Activated T-helper 1 cell treated with Interleukin-2 at 50 U/mL for 16 hours (primary cell): ENCODE data around the gene KATNBL1.

Experiments used
- DNase-seq: peaks from one replicate; pipeline ENCODE4 v3.0.0-alpha.2; 2020; ENCODE audit warnings: low read depth

Gene KATNBL1, protein sequence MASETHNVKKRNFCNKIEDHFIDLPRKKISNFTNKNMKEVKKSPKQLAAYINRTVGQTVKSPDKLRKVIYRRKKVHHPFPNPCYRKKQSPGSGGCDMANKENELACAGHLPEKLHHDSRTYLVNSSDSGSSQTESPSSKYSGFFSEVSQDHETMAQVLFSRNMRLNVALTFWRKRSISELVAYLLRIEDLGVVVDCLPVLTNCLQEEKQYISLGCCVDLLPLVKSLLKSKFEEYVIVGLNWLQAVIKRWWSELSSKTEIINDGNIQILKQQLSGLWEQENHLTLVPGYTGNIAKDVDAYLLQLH

DNA sequence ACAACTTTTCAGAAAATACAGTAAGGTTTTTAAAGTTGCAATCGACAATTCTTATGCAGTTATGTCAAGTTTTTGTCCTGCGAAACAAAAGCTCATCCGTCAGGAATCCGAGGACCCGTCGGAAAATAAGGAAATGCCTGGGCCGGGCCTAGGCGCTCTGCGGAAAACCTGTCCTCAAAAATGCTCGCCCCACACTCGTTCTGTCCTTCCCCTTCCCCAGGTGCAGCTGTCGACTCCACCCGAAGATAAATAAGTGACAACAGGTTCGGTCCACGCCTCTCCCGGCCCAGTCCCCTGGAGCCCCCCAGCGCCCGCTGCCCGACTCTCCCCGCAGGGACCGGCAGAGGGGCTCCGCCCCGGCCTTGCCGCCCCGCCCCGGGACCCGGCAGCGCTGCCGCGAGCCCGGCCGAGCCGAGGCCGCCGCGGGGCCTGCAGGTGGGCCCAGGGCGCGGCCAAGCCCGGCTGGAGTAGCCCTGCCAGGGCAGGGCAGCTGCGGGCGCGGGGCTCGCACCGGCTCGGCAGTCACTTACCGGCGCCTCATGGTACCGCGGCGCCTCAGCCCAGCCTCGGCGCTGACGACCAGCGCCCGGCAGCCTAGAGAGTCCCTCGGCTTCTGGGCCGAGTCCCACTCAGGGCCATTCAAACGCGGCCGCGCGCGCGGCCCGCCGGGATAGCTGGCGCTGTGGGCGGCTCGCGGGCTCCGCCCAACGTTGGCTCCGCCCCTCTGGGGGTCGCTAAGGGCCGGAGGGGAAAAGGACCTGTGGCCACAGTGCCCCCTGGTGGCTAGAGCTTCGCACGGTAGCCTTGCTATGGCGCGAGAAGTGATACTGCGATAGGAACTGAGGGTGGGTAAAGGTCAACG is at the start of gene KATNBL1:
KATNBL1 (minus strand) TSS at position 676 of the 862 bp plus-strand sequence. CDS start 46,420 bp downstream, outside the sequence.
- DNase-seq, result peak; percentile 89

DNA sequence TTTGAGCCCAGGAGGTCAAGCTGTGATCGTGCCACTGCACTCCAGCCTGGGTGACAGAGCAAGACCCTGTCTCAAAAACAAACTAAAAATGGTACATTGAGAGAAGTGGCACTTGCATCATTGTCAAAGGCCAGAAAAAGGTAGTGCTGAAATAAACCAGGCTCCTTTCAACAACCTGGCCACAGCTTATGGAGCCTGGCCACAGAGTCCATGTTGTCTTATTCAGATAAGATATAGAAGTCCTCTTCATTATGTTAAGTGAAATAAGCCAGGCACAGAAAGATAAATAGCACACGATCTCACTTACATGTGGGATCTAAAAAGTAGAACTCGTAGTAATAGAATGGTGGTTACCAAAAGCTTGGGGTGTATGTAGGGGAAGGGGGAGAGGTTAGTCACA is 49.7 kb upstream of the KATNBL1 start:
- no peak for DNase-seq

DNA sequence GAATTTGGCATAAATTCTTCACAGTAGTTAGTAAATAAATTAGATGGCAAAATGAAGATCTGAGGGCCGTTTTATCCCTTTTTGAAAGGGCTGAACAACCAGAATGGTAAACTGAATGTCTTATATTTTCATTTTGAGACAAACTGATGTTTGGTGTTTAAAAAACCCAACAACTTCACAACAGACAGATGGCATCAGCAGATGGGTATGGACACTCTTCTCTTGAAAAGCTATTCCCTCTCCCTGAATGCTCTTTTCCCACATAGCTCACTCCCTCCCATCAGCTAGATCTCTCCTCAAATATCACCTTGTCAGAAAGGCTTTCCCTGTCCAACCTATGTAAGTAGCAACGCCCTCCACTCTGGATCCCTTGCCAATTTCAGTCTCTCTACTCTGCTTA is 48.3 kb upstream of the KATNBL1 start:
- no peak for DNase-seq

DNA sequence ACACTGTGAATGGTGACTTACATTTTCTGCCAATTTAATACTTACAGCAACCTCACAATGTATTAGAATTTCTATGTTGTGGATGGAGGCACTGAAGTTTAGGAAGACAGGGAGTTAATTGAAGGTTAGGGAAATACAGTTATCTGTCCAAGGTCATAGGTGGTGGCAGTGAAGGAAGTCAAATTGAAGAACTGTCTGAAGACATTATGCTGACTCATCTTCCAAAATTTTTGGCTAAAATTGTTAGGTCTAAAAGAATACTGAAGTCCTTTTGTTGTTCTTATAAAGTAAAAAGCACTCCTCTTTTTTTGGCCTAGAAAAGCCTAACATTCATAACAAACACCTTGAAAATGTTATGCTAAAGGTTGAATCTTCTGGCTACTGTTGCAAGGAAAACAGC is 42.6 kb upstream of the KATNBL1 start:
- DNase-seq, result no peak

DNA sequence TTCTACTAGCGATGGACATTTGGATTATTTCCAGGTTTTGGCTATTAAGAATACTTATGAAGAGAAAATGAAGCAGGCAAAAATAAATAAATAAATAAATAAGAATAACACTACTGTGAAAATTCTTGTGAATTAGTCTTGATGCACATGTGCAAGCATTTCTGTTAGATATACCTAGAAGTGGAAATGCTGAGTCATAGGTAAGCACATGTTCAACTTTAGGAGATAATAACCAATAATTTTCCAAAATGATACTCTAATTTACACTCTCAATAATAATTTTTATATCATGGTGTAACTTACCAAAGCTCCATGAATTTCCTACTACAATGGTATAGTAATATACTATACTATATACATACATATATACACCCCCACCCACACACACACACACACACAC is 38.3 kb upstream of the KATNBL1 start:
- DNase-seq, result no peak

DNA sequence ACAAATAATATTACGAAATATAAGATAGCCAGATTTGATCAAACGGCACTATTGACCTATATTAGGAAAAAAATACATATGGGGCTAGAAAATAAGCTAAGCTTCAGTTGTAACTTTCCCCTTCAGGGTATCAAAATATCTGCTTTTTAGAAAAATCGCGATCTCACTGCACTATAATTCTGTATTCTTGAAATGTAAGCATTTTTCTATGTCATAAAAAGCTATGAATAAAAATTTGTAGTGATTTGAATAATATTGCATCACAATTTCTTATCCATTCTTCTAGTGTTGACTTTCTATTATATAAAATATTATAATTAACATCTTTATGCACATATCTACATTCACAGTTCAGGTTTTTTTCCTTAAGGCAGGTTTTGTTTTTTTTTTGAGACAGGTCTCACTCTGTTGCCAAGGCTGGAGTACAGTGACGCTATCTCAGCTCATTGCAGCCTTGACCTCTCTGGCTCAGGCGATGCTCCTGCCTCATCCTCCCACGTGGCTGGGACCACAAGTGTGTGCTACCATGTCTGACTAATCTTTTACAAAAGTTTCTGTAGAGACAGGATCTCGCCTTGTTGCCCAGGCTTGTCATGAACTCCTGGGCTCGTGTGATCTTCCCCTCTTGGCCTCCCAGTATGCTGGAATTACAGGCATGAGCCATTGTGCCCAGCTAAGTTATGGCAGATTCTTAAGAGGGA is 36.5 kb upstream of the KATNBL1 start:
- no peak for DNase-seq

DNA sequence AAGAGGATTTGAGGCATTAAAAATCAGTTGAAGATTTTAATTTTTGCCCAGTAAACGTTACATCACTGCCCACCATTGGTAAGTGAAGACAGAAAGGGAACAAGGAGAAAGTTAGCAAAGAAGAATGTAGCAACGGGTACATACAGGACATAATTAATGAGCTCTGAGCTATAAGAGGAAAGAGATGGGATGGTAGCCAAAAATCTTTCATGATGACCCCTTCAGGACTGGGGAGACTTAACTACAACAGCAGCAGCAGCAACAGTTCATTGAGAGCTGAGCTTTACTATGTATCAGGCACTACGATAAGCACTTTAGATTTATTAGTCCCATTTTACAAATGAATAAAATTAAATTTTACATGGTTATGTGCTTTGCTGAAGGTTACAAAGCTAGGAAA is 33.3 kb upstream of the KATNBL1 start:
- DNase-seq, result no peak

DNA sequence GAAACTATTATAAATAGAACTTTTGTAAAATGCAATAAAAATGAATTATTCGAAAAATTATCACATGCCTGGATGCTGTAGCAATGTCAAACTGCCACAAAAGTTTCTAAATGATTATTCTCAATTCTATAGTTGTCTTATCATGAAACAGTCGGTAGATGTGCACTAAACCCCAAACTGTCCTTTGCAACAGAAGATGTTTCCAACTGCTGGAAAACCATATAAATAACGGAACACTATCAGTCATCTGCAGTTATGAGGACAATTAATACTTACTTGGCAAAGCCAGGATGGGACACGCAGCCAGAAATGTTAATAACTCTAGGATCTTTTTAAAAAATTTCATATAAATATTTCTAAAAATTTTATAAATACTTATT is 32.4 kb upstream of the KATNBL1 start:
- DNase-seq, result no peak

DNA sequence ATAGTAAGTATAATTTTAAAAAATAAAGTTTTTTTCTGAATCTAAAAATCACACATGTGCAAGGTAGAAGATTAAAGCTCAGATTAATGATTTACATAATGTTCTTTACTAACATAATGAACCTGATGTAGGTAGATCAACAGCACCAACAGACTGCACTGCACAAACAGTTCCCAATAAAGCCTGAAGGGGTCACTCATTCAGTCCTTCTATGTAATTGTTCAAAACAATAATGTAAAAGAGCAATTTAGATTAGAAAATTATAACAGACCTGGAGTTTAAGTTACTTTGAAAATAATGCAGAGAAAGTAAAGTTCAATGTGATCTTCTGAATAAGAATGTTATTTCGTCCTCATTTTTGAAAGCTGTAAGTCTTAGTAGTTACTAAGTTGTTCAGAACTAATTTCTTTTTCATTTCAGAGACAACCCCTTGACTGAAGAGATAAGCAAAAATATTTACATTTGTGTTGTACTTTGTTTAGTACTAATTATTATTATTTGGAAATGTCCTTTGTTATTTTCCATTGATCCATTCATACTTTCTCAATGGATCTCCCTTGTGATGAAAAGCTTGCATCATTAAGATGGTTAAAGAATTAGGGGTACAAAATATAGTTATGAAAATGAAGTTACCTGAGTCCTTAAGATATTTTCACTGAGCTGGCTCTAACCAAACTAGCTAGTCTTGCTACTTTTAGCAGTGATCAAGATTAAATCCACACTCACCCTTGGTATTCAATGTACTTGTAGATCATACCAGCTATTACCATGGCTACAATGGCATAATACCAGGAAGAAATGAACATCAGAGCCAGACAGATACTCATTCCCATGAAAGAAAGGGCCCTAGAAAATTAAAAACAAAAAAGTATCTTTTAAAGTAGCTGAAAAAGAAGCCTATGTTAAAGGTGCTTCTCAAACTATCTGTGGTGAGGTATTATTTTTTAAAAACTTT is 31.8 kb upstream of the KATNBL1 start:
- no peak for DNase-seq

DNA sequence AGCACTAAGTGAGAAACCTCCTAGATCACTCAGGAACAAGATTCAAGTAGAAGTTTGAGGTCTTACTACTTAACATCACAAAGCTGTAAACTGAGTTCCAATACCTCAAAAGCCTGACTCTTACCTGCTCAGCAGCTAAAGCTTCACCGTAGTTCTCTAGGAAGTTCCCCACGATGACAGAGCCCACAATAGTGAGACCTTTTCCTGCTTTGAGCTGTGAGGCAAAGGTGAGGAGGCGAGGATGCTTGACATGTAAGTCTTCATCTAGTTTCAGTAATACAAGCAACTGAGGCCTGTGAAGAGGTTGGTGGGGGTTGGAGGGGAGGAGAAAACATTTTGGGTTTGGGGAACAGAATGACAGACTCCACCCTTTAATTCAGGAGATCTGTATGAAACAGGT is 30.6 kb upstream of the KATNBL1 start:
- DNase-seq, result no peak

DNA sequence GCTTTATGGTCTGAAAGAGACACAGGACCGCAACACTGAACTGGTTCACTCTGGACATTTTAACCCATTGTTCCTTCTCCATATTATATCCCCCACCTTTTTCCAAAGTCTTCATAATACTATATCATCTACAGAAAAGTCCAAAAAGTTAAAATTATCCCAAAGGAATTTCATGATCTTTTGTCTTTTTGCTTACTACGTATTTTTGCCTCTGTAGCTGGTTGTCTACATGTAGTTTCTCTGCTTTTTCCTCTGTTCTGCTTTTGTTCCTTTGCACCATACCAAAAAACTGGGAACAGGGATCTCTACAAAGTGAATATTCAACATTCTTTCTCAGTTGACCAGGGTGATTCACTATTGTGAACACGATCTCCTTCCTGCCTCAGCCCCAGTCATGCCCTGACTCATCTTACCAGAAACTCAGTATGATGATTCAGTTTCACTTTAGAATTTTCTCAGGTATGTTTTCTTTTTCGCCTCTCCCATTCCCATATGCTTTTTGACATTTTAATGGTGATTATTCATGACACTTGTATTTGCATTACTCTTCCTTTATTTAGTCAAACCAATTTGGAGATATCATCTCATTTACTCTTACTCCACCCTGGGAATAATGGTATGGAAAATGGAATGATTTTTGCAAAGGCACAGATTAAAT is 29.4 kb upstream of the KATNBL1 start:
- DNase-seq, result no peak

DNA sequence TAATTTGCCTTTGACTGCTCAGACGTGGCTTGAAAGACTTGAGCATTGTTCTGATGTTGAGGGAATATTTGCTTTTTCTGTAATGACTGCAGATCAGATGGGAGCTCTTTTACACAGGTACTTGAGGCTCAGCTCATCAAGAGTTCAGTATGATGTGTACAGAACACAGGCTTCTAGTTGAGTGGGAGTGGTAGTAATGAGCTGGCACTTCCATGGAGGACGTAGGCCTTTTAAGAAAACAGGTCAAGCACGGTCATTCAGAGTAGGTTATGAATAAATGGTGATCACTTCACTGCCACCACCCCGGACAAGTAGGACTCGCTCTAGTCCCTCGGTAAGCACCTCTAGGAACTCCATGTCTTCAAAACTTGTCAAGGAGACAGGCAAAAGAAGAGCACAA is 23.7 kb upstream of the KATNBL1 start:
- DNase-seq, result no peak

DNA sequence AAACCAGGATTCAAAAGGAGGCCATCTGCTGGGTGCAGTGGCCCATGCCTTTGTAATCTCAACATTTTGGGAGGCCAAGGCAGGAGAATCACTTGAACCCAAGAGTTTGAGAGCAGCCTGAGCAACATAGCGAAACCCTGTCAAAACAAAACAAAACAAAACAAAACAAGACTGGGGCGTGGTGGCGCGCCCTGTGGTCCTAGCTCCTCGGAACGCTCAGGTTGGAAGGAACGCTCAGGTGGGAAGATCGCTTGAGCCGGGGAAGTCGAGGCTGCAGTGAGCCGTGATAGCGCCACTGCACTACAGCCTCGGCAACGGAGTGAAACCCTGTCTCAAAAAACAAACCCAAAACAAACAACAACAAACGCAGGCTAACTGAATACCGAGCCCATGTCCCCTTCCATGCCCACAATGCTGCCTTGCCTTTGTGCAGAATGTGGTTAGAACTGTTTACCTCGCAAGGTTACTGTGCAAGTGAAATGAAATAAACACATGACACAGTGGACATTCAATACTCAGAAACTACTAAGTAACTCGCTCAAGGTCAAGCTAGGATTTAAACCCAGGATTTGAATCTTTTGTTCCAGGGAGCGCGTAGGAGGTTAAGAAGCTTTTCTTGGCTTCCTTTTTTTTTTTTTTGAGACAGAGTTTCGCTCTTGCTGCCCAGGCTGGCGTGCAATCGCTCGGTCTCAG is 14.2 kb upstream of the KATNBL1 start:
- no peak for DNase-seq

DNA sequence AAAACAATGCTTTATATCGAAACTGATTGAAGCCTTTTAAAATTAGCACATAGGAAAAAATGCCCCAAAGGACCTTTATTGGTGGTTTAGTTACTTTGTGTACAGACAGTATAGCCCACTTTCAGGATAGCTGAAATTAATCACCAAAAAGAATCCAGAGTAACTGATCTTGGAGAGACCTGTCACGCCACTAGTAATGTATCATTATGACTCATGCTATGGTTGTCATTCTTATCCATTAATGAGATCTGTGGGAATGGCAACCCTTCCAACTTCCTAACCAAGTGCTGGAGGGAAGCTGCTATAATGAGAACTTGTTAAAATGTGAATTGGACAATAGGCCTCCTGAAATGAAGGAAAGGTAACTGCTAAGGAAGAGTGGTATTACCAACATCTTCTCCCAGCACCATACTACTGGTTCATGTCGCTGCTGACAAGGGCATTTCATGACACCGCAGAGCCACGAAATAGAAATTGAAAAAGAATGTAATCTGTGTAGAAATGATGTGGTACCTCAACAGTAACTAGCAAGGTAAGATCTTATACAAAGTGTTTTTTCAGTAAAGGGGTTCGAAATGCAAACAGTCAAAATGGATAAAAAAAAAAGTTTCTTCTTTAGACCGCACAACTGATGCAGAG is 7.8 kb upstream of the KATNBL1 start:
- DNase-seq, result no peak

DNA sequence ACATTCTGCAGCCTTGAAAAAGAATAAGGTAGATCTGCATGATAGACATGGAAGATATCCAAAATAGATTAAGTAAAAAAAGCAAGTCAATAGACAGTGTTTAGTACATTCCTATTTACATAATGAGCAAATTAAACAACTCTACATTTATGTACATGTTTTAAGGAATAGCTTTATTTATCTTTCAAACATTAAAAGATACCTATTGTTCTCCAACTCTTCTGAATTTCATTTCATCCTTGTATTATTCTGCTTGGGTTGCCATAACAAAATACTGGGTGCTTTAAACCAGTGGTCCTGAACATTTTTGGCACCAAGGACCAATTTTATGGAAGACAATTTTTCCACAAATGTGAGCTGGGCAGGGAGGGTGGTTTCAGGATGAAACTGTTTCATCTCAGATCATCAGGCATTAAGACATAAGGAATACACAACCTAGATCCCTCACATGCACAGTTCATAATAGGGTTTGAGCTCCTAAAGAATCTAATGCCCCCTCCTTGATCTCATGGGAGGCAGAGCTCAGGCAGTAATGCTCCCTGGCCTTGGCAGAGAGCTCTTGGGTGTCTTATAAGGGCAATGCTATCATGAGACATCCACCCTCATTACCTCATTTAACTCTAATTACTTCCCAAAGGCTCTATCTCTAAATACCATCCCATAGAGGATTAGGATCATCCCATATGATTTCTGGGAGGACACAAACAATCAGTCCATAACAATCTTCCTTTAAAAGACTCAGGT is 6.8 kb upstream of the KATNBL1 start:
- no peak for DNase-seq

DNA sequence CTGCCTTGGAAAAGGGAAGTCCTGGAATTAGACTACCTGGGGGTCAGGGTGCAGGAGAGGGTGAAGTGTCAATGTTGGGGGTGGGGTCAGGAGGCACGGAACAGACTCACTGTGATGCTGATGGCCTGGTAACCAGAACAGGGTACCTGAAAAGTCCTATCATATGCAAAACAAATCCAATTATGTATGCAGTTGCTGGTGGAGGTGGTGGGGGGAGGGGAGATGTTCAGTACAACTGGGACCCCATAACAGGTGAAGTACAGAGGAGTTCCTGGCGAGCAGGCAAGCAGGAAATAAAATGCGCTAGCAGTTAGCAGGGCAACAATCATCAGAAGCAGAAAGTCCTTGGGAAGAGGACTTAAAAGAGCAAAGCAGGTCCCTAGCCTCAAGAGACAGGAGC is 4.2 kb upstream of the KATNBL1 start:
- no peak for DNase-seq

DNA sequence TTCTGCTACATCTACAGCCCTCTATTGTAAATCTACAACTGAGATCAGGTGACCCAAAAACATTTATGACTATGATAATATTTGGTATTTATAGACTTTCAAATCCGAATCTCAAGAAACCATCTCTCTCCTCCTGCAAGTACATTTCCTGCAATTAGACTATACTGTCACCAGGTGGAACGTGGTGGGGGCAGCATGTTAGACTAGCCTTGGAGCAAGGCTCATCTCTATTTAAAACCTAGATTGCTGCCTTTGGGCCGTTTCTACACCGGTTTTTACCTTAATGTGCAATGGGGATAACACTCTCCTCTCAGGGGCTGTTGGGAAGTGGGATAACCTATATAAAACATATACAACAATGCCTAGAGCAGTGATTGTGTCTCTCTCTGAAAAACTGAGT is 3.8 kb upstream of the KATNBL1 start:
- no peak for DNase-seq

DNA sequence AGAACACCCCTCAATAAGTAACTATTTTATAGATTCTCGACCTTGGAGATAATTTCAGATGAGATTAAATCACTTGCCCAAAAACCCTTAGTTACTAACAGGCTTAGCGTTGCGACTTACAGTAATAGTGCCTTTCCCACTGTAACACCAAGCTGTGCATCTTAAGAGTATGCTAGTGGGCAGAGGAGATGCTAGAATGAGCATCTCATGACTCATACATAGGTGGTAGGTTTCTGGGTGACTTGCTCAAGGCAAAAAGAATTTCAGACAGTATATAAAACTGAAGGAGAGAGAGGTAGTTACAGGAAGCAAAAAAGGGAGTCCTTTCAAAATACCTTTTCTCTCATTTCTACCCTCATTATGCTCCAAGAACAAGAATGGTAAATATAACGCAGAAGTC is 3.9 kb downstream of the KATNBL1 start:
- no peak for DNase-seq

DNA sequence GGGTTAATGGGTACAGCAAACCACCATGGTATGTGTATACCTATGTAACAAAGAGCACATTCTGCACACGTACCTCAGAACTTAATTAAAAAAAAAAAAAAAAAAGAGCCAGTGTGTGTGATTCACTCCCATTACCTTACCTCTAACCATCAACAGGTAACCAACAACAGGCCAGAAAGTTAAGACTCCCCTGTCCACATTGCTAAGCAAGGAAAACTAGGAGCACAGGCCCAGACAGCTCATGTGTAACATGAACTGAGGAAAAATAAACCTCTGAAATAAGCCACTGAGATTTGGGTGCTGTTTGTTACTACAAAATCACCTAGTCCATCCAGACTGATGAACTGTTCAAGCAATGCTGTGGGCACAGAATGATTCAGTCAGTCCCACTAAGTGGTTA is 6.0 kb downstream of the KATNBL1 start:
- no peak for DNase-seq
